GM23338 (cell line): ENCODE measurements around the gene TPT1.

Experiments
- CREB1 ChIP-seq: fragments of 250-450 bp; sonication (Bioruptor Pico); IDR thresholded peaks from 2 replicates; pipeline ENCODE4 v1.5.0; 2020; ENCODE audit warnings: low read depth, mild to moderate bottlenecking, moderate library complexity
- EZH2 ChIP-seq: fragments of 200-600 bp; sonication (generic); IDR thresholded peaks from one replicate; pipeline ENCODE4 v1.8.0; 2017; ENCODE audit warnings: antibody characterized with exemption, mild to moderate bottlenecking, low read depth; ENCODE audit not compliant: unreplicated experiment
- EZH2phosphoT487 ChIP-seq: fragments of 200-600 bp; sonication (generic); IDR thresholded peaks from one replicate; pipeline ENCODE4 v1.8.1; 2018; ENCODE audit warnings: antibody characterized with exemption; ENCODE audit not compliant: unreplicated experiment
- JUNB ChIP-seq: IDR thresholded peaks from one replicate; pipeline ENCODE4 v1.6.1; 2016; ENCODE audit warnings: antibody characterized with exemption; ENCODE audit not compliant: unreplicated experiment
- NANOG ChIP-seq: IDR thresholded peaks from 2 replicates; pipeline ENCODE4 v1.6.1; 2016; ENCODE audit warnings: antibody characterized with exemption, borderline replicate concordance
- POLR2AphosphoS5 ChIP-seq: IDR thresholded peaks from 2 replicates; pipeline ENCODE4 v1.6.1; 2016; ENCODE audit warnings: antibody characterized with exemption, low read depth
- STAT1 ChIP-seq: IDR thresholded peaks from one replicate; pipeline ENCODE4 v1.6.1; 2016; ENCODE audit warnings: antibody characterized with exemption; ENCODE audit not compliant: unreplicated experiment
- ZNF114 ChIP-seq: fragments of 250-450 bp; sonication (Bioruptor Pico); IDR thresholded peaks from 2 replicates; pipeline ENCODE4 v1.5.0; 2020; ENCODE audit warnings: mild to moderate bottlenecking, moderate library complexity
- ZNF331 ChIP-seq: fragments of 250-450 bp; sonication (Bioruptor Pico); IDR thresholded peaks from 2 replicates; pipeline ENCODE4 v1.5.0; 2020; ENCODE audit warnings: low read depth, mild to moderate bottlenecking, moderate library complexity
- TF ChIP-seq, protein P1 (sequence below), 2 experiments: fragments of 200-600 bp in 1 of 2; sonication (generic) in 1 of 2; conservative IDR thresholded peaks; 2 replicates each; pipeline versions ENCODE4 v1.5.1 to v1.6.1; 2016 to 2017; ENCODE audit warnings: antibody characterized with exemption in 2 of 2, low read depth in 2 of 2, mild to moderate bottlenecking in 2 of 2, moderate library complexity in 1 of 2
- TF ChIP-seq, protein P2 (sequence below): IDR thresholded peaks from one replicate; pipeline ENCODE4 v1.6.1; 2018; ENCODE audit warnings: antibody characterized with exemption; ENCODE audit not compliant: unreplicated experiment
- TF ChIP-seq, protein P3 (sequence below): IDR thresholded peaks from 2 replicates; pipeline ENCODE4 v1.6.1; 2016; ENCODE audit warnings: antibody characterized with exemption
- TF ChIP-seq, protein P4 (sequence below): fragments of 250-450 bp; sonication (Bioruptor Pico); IDR thresholded peaks from 2 replicates; pipeline ENCODE4 v1.5.0; 2020; ENCODE audit warnings: mild to moderate bottlenecking, moderate library complexity

DNA sequence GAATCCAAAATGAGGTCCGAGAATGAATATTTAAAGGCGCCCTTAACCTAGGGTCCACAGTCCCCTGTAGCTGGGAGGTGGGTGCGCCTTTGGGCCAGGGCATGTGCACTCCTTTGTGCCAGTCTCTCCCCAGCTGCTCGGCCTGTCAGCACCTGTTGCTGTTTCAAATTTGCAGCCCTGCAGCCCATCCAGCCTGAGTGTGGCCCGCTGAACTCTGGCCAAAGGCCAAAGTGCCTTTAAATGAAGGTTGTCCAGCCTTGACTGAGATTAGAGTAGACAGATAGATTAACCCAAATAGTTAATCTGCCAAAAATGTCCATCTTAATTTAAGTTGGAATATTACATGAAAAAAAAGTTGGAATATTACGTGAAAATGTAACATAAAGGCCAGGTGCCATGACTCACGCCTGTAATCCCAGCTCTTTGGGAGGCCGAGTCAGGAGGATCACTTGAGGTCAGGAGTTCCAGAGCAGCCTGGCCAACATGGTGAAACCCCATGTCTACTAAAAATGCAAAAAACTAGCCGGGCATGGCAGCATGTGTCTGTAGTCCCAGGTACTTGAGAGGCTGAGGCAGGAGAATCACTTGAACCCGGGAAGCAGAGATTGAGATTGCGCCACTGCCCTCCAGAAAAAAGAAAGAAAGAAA, 25.3 kb downstream of the TPT1 start:
- TF ChIP-seq, protein P1, sequence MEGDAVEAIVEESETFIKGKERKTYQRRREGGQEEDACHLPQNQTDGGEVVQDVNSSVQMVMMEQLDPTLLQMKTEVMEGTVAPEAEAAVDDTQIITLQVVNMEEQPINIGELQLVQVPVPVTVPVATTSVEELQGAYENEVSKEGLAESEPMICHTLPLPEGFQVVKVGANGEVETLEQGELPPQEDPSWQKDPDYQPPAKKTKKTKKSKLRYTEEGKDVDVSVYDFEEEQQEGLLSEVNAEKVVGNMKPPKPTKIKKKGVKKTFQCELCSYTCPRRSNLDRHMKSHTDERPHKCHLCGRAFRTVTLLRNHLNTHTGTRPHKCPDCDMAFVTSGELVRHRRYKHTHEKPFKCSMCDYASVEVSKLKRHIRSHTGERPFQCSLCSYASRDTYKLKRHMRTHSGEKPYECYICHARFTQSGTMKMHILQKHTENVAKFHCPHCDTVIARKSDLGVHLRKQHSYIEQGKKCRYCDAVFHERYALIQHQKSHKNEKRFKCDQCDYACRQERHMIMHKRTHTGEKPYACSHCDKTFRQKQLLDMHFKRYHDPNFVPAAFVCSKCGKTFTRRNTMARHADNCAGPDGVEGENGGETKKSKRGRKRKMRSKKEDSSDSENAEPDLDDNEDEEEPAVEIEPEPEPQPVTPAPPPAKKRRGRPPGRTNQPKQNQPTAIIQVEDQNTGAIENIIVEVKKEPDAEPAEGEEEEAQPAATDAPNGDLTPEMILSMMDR (conservative IDR thresholded peaks at IDR 0.05; ENCODE audit: low read depth in 2 of 2) = no peak
- TF ChIP-seq POLR2AphosphoS5 (no peak), CREB1 (CRISPR knock-in tag) (no peak), EZH2phosphoT487 (no peak), EZH2 (no peak), JUNB (no peak), ZNF114 (CRISPR knock-in tag) (no peak), NANOG (no peak), ZNF331 (CRISPR knock-in tag) (no peak), STAT1 (no peak)
- TF ChIP-seq, protein P2, sequence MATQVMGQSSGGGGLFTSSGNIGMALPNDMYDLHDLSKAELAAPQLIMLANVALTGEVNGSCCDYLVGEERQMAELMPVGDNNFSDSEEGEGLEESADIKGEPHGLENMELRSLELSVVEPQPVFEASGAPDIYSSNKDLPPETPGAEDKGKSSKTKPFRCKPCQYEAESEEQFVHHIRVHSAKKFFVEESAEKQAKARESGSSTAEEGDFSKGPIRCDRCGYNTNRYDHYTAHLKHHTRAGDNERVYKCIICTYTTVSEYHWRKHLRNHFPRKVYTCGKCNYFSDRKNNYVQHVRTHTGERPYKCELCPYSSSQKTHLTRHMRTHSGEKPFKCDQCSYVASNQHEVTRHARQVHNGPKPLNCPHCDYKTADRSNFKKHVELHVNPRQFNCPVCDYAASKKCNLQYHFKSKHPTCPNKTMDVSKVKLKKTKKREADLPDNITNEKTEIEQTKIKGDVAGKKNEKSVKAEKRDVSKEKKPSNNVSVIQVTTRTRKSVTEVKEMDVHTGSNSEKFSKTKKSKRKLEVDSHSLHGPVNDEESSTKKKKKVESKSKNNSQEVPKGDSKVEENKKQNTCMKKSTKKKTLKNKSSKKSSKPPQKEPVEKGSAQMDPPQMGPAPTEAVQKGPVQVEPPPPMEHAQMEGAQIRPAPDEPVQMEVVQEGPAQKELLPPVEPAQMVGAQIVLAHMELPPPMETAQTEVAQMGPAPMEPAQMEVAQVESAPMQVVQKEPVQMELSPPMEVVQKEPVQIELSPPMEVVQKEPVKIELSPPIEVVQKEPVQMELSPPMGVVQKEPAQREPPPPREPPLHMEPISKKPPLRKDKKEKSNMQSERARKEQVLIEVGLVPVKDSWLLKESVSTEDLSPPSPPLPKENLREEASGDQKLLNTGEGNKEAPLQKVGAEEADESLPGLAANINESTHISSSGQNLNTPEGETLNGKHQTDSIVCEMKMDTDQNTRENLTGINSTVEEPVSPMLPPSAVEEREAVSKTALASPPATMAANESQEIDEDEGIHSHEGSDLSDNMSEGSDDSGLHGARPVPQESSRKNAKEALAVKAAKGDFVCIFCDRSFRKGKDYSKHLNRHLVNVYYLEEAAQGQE = no peak
- TF ChIP-seq, protein P3, sequence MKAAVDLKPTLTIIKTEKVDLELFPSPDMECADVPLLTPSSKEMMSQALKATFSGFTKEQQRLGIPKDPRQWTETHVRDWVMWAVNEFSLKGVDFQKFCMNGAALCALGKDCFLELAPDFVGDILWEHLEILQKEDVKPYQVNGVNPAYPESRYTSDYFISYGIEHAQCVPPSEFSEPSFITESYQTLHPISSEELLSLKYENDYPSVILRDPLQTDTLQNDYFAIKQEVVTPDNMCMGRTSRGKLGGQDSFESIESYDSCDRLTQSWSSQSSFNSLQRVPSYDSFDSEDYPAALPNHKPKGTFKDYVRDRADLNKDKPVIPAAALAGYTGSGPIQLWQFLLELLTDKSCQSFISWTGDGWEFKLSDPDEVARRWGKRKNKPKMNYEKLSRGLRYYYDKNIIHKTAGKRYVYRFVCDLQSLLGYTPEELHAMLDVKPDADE = no peak
- TF ChIP-seq, protein P4, sequence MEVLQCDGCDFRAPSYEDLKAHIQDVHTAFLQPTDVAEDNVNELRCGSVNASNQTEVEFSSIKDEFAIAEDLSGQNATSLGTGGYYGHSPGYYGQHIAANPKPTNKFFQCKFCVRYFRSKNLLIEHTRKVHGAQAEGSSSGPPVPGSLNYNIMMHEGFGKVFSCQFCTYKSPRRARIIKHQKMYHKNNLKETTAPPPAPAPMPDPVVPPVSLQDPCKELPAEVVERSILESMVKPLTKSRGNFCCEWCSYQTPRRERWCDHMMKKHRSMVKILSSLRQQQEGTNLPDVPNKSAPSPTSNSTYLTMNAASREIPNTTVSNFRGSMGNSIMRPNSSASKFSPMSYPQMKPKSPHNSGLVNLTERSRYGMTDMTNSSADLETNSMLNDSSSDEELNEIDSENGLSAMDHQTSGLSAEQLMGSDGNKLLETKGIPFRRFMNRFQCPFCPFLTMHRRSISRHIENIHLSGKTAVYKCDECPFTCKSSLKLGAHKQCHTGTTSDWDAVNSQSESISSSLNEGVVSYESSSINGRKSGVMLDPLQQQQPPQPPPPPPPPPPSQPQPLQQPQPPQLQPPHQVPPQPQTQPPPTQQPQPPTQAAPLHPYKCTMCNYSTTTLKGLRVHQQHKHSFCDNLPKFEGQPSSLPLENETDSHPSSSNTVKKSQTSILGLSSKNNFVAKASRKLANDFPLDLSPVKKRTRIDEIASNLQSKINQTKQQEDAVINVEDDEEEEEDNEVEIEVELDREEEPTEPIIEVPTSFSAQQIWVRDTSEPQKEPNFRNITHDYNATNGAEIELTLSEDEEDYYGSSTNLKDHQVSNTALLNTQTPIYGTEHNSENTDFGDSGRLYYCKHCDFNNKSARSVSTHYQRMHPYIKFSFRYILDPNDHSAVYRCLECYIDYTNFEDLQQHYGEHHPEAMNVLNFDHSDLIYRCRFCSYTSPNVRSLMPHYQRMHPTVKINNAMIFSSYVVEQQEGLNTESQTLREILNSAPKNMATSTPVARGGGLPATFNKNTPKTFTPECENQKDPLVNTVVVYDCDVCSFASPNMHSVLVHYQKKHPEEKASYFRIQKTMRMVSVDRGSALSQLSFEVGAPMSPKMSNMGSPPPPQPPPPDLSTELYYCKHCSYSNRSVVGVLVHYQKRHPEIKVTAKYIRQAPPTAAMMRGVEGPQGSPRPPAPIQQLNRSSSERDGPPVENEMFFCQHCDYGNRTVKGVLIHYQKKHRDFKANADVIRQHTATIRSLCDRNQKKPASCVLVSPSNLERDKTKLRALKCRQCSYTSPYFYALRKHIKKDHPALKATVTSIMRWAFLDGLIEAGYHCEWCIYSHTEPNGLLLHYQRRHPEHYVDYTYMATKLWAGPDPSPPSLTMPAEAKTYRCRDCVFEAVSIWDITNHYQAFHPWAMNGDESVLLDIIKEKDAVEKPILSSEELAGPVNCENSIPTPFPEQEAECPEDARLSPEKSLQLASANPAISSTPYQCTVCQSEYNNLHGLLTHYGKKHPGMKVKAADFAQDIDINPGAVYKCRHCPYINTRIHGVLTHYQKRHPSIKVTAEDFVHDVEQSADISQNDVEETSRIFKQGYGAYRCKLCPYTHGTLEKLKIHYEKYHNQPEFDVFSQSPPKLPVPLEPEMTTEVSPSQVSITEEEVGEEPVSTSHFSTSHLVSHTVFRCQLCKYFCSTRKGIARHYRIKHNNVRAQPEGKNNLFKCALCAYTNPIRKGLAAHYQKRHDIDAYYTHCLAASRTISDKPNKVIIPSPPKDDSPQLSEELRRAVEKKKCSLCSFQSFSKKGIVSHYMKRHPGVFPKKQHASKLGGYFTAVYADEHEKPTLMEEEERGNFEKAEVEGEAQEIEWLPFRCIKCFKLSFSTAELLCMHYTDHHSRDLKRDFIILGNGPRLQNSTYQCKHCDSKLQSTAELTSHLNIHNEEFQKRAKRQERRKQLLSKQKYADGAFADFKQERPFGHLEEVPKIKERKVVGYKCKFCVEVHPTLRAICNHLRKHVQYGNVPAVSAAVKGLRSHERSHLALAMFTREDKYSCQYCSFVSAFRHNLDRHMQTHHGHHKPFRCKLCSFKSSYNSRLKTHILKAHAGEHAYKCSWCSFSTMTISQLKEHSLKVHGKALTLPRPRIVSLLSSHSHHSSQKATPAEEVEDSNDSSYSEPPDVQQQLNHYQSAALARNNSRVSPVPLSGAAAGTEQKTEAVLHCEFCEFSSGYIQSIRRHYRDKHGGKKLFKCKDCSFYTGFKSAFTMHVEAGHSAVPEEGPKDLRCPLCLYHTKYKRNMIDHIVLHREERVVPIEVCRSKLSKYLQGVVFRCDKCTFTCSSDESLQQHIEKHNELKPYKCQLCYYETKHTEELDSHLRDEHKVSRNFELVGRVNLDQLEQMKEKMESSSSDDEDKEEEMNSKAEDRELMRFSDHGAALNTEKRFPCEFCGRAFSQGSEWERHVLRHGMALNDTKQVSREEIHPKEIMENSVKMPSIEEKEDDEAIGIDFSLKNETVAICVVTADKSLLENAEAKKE (CRISPR knock-in tag) = no peak
